PC-3 (cell line): ENCODE data around the gene YWHAG. TPM values are rescaled to one million over a fixed set of nuclear protein-coding genes. Genes with fewer than 3 reads are reported as not detected.

Experiments
- ATAC-seq: fragments of 200-7000 bp; cut with Tn5 transposase; 2 replicates; pipeline ENCODE4 v1.9.1; 2020; ENCODE audit warnings: mild to moderate bottlenecking, moderate library complexity
- BruUV-seq: library from RNA; stranded (reverse); fragments of 400-500 nt; replicated peaks from 2 replicates; lab custom pipeline; 2021; lab: Mats Ljungman, UMichigan
- CTCF ChIA-PET: fragments of 300-600 bp; sonication (Branson Sonifier 250); formaldehyde crosslinking; loops from one replicate; lab custom pipeline; 2022; ENCODE audit warnings: antibody characterized with exemption; lab: Charles Lee
- POLR2A ChIA-PET: fragments of 300-600 bp; sonication (Branson Sonifier 250); formaldehyde crosslinking; loops from one replicate; lab custom pipeline; 2022; ENCODE audit warnings: antibody characterized with exemption; ENCODE audit not compliant: unreplicated experiment; lab: Charles Lee
- DNase-seq: peaks from one replicate; pipeline ENCODE4 v3.0.0-alpha.2; 2015
- H2AFZ ChIP-seq: fragments of 300-600 bp; sonication (generic); 2 replicates; pipeline ENCODE4 v1.6.0; 2016; ENCODE audit warnings: antibody characterized with exemption, low read length
- H3F3A ChIP-seq: fragments of 300-600 bp; sonication (generic); one replicate; pipeline ENCODE4 v1.6.0; 2017; ENCODE audit warnings: antibody characterized with exemption, low read length, control low read depth, mild to moderate bottlenecking; ENCODE audit not compliant: unreplicated experiment
- H3K27ac ChIP-seq: fragments of 300-600 bp; sonication (generic); 2 replicates; pipeline ENCODE4 v1.5.1; 2016; ENCODE audit warnings: mild to moderate bottlenecking, low read length
- H3K27me3 ChIP-seq: fragments of 300-600 bp; sonication (generic); 2 replicates; pipeline ENCODE4 v1.6.1; 2016; ENCODE audit warnings: low read length, mixed read lengths
- H3K36me3 ChIP-seq: fragments of 300-600 bp; sonication (generic); 2 replicates; pipeline ENCODE4 v1.6.1; 2016; ENCODE audit warnings: low read depth, mixed run types, low read length, mixed read lengths
- H3K4me1 ChIP-seq: fragments of 300-600 bp; sonication (generic); 2 replicates; pipeline ENCODE4 v1.5.1; 2016; ENCODE audit warnings: low read length; ENCODE audit not compliant: insufficient read depth
- H3K4me2 ChIP-seq: fragments of 300-600 bp; sonication (generic); 2 replicates; pipeline ENCODE4 v1.6.0; 2016; ENCODE audit warnings: low read length
- H3K4me3 ChIP-seq: fragments of 300-600 bp; sonication (generic); 2 replicates; pipeline ENCODE4 v1.5.1; 2016; ENCODE audit warnings: mild to moderate bottlenecking, low read length, mixed read lengths
- H3K79me2 ChIP-seq: fragments of 300-600 bp; sonication (generic); 2 replicates; pipeline ENCODE4 v1.6.1; 2017; ENCODE audit warnings: low read length, mixed read lengths
- H3K9ac ChIP-seq: fragments of 300-600 bp; sonication (generic); 2 replicates; pipeline ENCODE4 v1.6.0; 2016; ENCODE audit warnings: mild to moderate bottlenecking, low read length
- H3K9me2 ChIP-seq: fragments of 300-600 bp; sonication (generic); replicated peaks from 2 replicates; pipeline ENCODE4 v1.6.1; 2016; ENCODE audit warnings: mixed run types, low read length, mixed read lengths
- H3K9me3 ChIP-seq: fragments of 300-600 bp; sonication (generic); 2 replicates; pipeline ENCODE4 v1.6.1; 2016; ENCODE audit warnings: low read length, mixed read lengths
- H4K20me1 ChIP-seq: fragments of 300-600 bp; sonication (generic); 2 replicates; pipeline ENCODE4 v1.6.1; 2016; ENCODE audit warnings: low read length, mixed read lengths
- EZH2 ChIP-seq: fragments of 300-600 bp; sonication (generic); IDR thresholded peaks from one replicate; pipeline ENCODE4 v1.6.1; 2017; ENCODE audit warnings: antibody characterized with exemption, mild to moderate bottlenecking, low read length; ENCODE audit not compliant: unreplicated experiment
- EZH2phosphoT487 ChIP-seq: fragments of 300-600 bp; sonication (generic); IDR thresholded peaks from 2 replicates; pipeline ENCODE4 v1.6.1; 2018; ENCODE audit warnings: mild to moderate bottlenecking, antibody characterized with exemption, low read length, borderline replicate concordance
- intact Hi-C: fragments of 100-400 bp; cut with micrococcal nuclease; formaldehyde crosslinking; loops from 2 replicates; pipeline ENCODE4 v1.9.0; 2023
- total RNA-seq: library from RNA; depleted of rRNA; stranded (reverse); fragments of >200 nt; gene quantifications from 2 replicates; pipeline ENCODE4 v1.2.3, GENCODE V29; 2014
- TF ChIP-seq, protein P1 (sequence below): fragments of 300-600 bp; sonication (generic); conservative IDR thresholded peaks from 2 replicates; pipeline ENCODE4 v1.5.1; 2017; ENCODE audit warnings: antibody characterized with exemption, low read depth, mild to moderate bottlenecking, low read length

YWHAG gene
- total RNA-seq, 1 experiment from 2014 or later, result 42.2 TPM

GRCh38 chr7:76400248-76400647 is 41.5 kb upstream of the YWHAG start:
- Histone ChIP-seq H3K27me3 (no peaks in the 10 kb centered on the region), H3K27ac (no peak overlapping the region), H3K9ac (no peak overlapping the region), H4K20me1 (no peaks in the 10 kb centered on the region), H3K79me2 (peaks cover 11% of the 10 kb centered on the region), H2AFZ (no peak overlapping the region), H3K4me1 (peaks cover 13% of the 10 kb centered on the region; the same call in 1 of the 2 replicates), H3K4me3 (no peak overlapping the region), H3K9me3 (no peaks in the 10 kb centered on the region), H3K9me2 (no peaks in the 10 kb centered on the region), H3F3A (no peaks in the 10 kb centered on the region), H3K36me3 (no peaks in the 10 kb centered on the region), H3K4me2 (no peak overlapping the region)
- no peak for ATAC-seq
- no TSS peak for BruUV-seq
- intact Hi-C loops, result no loop called here
- CTCF ChIA-PET, result no interaction called here
- no peak for DNase-seq
- POLR2A ChIA-PET, result no interaction called here
- TF ChIP-seq EZH2phosphoT487, result no peak
- TF ChIP-seq, protein P1, sequence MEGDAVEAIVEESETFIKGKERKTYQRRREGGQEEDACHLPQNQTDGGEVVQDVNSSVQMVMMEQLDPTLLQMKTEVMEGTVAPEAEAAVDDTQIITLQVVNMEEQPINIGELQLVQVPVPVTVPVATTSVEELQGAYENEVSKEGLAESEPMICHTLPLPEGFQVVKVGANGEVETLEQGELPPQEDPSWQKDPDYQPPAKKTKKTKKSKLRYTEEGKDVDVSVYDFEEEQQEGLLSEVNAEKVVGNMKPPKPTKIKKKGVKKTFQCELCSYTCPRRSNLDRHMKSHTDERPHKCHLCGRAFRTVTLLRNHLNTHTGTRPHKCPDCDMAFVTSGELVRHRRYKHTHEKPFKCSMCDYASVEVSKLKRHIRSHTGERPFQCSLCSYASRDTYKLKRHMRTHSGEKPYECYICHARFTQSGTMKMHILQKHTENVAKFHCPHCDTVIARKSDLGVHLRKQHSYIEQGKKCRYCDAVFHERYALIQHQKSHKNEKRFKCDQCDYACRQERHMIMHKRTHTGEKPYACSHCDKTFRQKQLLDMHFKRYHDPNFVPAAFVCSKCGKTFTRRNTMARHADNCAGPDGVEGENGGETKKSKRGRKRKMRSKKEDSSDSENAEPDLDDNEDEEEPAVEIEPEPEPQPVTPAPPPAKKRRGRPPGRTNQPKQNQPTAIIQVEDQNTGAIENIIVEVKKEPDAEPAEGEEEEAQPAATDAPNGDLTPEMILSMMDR, result no peak
- TF ChIP-seq EZH2, result no peak

GRCh38 chr7:76397409-76398183 is 38.8 kb upstream of the YWHAG start:
- no peaks in the 10 kb centered on the region for H3K9me2 ChIP-seq
- H3K79me2 ChIP-seq, result peaks cover 11% of the 10 kb centered on the region
- no peak overlapping the region for H3K27ac ChIP-seq
- no peaks in the 10 kb centered on the region for H3K27me3 ChIP-seq
- ATAC-seq (peak; percentile 66), DNase-seq (peak; percentile 78)
- H3K9me3 ChIP-seq, result no peaks in the 10 kb centered on the region
- H3K9ac ChIP-seq, result peak overlapping the region; percentile 75
- peak overlapping the region; percentile 95 for H3K4me2 ChIP-seq
- H3K4me1 ChIP-seq, result peaks cover 26% of the 10 kb centered on the region
- no TSS peak for BruUV-seq
- no peak for TF ChIP-seq EZH2
- no peak for TF ChIP-seq EZH2phosphoT487
- TF ChIP-seq, protein P1, result no peak
- CTCF ChIA-PET, result interaction anchor here (0.6 kb wide), 1 partner anchor 33 kb away, joined by 4 read pairs; no protein-coding TSS in a partner anchor
- no peaks in the 10 kb centered on the region for H3K36me3 ChIP-seq
- no peaks in the 10 kb centered on the region for H4K20me1 ChIP-seq
- peak overlapping the region; percentile 69 for H3K4me3 ChIP-seq
- POLR2A ChIA-PET, result no interaction called here
- H2AFZ ChIP-seq, result peak overlapping the region; percentile 97
- intact Hi-C loops, result no loop called here
- no peaks in the 10 kb centered on the region for H3F3A ChIP-seq

DNA sequence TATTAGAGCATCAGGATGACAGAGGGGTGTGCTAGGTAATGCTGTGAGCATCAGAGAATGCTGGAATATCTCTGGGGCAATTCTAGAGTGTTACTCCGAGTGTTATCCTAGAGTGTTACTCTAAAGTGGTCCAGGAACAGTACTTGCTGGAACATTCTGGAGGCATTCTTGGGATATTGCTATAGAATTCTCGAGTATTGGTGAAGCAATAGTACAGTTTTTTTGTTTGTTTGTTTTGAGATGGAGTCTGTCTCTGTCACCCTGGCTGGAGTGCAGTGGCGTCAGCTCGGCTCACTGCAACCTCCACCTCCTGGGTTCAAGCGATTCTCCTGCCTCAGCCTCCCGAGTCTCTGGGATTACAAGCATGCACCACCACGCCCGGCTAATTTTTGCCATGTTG is 38.1 kb upstream of the YWHAG start:
- POLR2A ChIA-PET, result no interaction called here

More for the DNA sequence above, 38.1 kb upstream of the YWHAG start:
- no peak for DNase-seq
- no peak overlapping the region for H3K27ac ChIP-seq
- peaks cover 28% of the 10 kb centered on the region for H3K4me1 ChIP-seq
- H3F3A ChIP-seq, result no peaks in the 10 kb centered on the region
- H3K9me3 ChIP-seq, result no peaks in the 10 kb centered on the region
- peak overlapping the region; percentile 97 for H2AFZ ChIP-seq
- no peaks in the 10 kb centered on the region for H4K20me1 ChIP-seq
- intact Hi-C loops, result no loop called here
- no peak overlapping the region for H3K9ac ChIP-seq
- no peaks in the 10 kb centered on the region for H3K9me2 ChIP-seq
- H3K27me3 ChIP-seq, result no peaks in the 10 kb centered on the region
- no TSS peak for BruUV-seq
- H3K36me3 ChIP-seq, result no peaks in the 10 kb centered on the region
- H3K4me3 ChIP-seq, result peak overlapping the region; percentile 69; the same call in 1 of the 2 replicates
- H3K79me2 ChIP-seq, result peaks cover 11% of the 10 kb centered on the region
- TF ChIP-seq EZH2phosphoT487 (no peak), EZH2 (no peak)
- TF ChIP-seq, protein P1, result no peak
- ATAC-seq, result no peak
- CTCF ChIA-PET, result interaction anchor here (0.6 kb wide), 1 partner anchor 32 kb away, joined by 4 read pairs; no protein-coding TSS in a partner anchor
- peak overlapping the region; percentile 95 for H3K4me2 ChIP-seq
